Stimulated activated CD4-positive, alpha-beta T cell treated with anti-CD3 and anti-CD28 coated beads, TNF-alpha, amount 100 ng/mL, for 4 hours (primary cell): Measurements from ENCODE around the gene HS3ST6.
"Not testable (repeated sequence)": the region's sequence is repeated elsewhere in the genome, so short reads cannot be mapped to it uniquely, and the experiment has no call there.

ENCODE experiments used
- DNase-seq, 3 experiments: peaks; one replicate each; pipeline ENCODE4 v3.0.0-alpha.2; 2020; ENCODE audit warnings: low read depth in 3 of 3

The HS3ST6 gene

DNA sequence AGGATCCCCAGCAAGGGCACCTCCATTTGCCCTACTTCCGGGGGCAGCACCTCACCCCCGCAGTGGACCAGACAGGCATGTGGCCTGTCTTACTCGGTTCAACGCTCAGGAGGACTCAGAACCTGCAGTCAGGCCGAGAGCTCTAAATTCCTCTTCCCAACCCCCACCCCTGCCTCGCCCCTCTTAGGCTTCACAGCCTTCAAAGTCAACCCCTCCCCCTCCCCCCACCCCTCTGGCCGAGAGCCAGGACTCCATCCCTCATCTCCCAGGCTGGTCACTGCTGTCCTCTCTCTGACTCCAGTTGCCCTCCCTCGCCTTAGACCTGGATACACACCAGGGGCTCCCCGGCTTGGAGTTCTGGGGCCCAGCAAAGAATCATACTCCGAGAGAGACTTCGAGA lies 8.1 kb upstream of the HS3ST6 start:
- DNase-seq, result no peak

DNA sequence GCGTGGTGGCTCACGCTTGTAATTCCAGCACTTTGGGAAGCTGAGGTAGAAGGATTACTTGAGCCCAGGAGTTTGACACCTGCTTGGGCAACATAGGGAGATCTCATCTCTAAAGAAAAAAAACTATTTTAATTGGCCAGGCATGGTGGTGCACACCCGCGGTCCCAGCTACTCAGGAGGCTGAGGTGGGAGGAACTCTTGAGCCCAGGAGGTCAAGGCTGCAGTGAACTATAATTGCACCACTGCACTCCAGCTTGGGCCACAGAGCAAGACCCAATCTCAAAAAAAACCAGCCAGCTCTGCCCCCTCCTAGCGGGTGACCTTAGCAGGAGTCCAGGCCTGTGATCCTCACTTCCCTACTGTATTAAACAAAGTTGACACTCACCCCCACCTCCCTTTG lies 5.9 kb upstream of the HS3ST6 start:
- no peak for DNase-seq

DNA sequence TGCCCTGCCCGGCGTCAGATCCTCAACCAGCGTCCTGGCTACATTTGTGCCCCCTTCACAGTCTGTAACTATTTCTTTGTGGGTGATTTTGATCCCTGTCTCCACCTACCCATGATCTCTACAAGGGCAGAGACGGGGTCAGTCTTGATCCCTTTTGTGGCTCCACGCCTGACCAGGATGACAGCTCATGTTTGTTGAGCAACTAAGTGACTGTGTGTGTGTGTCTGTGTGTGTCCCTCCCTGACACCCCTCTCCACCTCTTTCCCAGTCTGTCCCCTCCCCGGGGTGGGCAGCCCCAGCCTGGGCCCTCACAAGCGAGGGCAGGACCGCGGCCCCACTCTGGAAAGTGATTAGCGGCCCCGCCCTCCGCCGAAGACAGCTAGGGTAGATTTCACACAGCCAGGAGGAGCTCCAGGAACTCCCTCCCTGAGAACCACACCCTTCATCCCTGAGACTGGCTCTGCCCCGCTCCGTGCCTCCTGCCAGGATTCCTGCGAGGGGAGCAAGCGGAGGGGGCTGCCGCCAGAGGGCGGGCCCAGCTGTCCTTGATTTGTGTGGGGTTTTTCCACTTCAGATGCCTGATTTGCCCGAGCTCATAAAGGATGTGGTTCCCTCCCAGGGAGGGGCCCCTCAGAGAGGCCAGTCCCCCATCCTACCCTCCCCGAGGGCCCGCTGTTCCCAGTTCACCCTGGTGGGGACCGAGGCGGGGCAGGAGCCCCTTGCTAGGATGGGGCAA lies 5.3 kb upstream of the HS3ST6 start:
- no peak for DNase-seq

DNA sequence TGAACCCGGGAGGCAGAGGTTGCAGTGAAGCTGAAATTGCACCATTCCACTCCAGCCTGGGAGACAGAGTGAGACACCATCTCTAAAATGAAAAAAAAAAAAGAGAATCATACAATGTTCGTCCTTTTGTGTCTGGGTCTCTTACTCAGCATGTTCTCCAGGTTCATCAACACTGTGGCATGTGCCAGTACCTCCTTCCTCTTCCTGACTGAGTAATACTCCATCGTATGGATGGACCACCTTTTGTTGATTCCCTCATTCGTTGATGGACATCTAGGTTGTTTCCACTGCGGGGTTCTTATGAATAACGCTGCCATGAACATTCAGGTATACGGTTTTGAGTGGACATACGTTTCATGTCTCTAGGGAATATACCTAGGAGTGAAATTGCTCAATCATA lies 4.1 kb upstream of the HS3ST6 start:
- no peak for DNase-seq

DNA sequence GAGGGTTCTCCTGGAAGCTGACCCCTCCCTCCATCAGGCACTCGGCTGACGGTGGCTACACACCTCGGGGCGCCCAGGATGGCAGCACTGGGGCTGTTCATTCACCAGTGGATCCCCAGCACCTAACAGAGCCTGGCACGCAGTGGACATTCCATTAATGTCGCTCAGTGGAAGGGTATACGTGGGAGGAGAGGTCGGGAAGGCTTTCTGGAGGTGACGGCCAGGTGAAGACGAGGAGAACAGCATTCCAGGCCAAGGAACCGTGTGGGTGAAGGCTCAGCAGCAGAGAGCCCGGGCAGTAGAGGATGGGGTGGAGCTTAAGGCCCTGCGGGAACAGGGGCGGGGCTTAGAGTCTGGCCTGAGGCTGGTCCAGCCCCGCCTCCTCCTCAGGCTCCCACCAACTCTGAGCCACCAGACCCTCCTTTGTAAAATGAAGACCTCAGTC lies 2.5 kb upstream of the HS3ST6 start:
- DNase-seq, result no peak

DNA sequence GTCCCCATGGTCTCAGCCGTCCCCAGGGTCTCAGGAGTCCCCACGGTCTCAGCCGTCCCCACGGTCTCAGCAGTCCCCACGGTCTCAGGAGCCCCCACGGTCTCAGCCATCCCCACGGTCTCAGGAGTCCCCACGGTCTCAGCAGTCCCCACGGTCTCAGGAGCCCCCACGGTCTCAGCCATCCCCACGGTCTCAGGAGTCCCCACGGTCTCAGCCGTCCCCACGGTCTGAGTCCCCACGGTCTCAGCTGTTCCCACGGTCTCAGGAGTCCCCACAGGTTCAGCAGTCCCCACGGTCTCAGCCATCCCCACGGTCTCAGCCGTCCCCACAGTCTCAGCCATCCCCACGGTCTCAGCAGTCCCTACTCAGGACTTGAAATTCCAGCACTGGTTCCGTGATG lies 1.9 kb upstream of the HS3ST6 start:
- not testable (repeated sequence) for DNase-seq

DNA sequence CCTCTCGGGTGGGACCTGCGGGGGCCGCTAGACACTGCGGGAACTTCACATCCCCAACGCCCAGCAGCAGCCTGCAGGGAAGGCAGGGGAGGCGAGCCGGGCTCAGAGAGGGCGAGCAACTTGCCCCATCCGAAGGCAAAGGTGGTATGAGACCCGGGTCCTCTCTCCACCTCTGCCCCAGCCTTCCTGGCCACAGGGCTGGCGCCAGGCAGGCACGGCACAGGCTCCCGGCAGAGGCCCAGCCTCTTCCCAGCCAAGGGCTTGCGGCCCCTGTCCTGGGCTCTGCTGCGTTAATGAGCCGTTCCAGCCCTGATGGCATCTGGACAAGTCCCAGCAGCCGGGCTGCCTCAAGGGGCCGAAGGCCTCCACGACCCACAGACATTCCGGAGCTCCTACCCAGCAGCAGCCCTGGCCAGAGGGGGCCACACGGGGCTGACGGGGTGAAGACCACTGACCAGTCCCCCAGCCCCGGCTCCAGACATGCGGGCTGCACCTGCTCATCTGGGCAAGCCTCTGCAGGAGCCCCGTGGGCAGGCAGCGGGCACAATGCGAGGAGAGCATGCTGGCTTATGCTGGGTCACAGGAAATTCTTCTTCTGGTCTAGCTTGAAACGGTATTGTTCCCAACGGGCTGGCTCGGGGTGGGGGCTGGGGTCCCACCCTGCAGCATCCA lies 1.2 kb upstream of the HS3ST6 start:
- DNase-seq, result no peak

DNA sequence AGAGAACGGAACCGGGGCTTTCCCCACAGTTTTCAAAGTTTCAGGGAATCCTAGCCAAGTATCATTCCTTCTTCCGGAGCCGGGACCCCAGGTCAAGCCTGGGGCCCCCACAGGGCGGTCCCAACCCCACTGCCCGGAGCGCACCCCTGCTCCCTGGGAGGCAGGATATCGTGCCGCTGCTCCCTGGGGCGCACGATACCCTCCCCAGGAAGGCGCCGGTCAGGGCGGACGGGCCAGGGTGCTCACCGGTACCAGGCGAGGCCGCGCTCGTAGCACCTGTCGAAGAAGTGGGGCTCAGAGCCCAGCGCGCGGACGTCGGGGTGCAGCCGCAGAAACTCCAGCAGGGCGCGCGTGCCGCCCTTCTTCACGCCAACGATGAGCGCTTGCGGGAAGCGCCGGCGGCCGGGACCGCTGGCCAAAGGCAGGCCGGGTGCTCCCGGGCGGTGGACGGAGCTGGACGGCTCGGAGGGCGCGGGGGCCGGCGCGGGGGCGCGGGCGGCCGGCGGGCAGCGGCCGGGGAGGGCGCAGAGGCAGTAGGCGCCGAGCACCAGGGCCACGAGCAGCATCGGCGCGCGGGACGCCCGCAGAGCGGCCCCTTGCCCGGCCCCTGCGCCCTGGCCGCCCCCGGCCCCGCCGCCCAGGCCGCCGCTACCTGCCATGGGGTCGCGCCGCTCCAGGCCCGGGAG lies 407 bp downstream of the HS3ST6 start:
- no peak for DNase-seq

DNA sequence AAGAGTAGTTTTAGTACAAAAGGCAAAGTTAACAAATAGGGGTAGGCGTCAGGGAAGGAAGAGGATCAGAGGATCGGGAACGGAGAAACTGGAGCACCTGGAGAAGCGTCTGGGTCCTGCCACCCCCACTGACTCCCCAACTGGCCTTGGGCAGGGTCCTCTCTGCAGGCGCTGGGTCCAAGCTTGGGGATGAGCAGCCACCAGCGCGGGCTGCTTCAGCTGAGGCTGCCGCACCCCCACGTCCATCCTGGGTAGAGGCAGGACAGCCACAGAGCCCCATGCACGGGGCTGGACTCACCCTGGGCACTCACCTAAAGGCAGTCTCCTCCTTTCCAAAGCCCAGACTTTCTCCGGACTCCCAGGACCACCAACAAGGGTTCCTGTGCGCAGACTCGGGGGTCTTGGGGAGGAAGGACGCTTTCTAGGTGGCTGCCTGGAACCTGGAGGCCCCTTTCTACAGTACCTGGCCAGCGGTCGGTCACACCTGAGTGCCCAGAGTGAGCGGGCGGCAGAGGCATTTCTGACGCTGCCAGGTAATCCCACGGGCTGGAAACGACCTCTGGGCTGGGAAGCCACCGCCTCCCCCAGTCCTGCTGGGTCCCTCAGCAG lies 1.1 kb downstream of the HS3ST6 start:
- no peak for DNase-seq

DNA sequence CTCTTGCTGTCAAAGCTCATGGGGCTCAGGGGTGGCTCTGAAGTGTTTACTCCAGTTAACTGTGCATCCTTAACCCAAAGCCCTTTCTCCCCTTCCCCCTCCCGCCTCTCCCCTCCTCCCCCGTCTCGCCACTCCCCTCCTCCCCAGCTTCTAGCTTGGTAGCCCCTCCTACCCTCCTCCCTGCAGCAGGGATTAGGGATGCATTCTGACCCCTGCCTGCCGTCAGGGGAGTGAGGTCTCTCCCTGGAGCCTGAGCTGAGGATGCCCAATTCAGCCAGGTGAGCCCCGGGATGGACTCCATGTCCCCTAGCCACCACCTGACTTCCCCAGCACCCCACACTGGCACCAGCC lies 1.6 kb downstream of the HS3ST6 start:
- DNase-seq, result no peak

DNA sequence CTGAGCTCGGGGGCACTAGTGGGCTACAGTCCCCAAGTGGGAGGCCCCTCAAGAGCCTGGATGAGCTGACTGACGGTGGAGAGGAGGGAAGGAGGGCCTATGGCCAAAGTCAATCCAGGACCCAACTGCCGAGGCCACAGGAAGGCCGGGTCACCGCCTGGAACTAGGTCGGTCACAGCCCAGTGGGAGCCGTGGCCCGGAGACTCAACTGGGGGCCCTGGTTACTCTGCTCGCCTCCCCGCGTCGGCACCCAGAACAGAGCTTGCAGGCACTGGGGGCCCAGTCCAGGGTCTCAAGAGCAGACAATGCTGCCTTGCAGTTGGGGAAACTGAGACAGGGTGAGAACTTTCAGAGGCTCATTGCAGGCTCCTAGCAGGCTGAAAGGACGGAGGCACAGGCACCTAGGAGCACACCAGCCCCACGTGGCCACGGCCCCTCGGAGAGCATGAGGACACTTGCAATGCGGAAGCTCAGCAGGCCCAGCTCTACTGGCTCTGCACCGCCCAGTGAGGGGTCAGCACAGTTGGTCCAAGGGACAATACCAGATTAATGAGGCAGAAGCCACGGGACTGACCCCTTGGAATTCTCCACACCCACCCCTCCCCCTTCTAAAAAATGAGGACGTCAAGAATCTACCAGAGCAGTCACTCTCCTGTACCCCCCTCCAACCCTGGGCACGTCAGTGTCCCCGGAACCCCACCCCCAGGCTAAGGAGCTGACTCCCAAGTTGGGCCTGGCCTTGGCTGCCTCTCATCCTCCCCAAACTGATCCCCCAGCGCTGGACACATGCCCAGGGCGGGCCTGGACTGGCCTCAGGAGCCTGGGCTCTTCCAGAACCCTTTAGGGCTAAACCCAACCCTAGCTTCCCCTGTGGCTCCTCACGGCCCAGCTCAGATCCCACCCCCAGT lies 2.2 kb downstream of the HS3ST6 start:
- DNase-seq, result no peak

DNA sequence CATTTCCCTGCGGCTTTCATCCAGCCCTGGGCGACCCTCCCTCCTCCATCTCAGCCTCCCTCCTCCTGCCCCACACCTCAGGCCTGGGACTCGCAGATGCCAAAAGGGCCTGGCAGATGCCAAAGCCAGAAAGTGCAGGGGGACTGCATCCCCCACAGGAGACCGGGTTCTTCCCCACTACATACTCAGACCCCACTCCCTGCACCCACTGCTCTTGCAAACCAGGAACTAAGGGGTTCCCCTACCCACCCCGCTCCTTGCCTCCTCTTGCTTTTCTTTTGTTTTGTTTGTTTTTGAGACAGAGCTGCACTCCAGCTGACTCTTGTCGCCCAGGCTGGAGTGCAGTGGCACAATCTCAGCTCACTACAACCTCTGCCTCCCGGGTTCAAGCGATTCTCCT lies 3.2 kb downstream of the HS3ST6 start:
- DNase-seq, result no peak

DNA sequence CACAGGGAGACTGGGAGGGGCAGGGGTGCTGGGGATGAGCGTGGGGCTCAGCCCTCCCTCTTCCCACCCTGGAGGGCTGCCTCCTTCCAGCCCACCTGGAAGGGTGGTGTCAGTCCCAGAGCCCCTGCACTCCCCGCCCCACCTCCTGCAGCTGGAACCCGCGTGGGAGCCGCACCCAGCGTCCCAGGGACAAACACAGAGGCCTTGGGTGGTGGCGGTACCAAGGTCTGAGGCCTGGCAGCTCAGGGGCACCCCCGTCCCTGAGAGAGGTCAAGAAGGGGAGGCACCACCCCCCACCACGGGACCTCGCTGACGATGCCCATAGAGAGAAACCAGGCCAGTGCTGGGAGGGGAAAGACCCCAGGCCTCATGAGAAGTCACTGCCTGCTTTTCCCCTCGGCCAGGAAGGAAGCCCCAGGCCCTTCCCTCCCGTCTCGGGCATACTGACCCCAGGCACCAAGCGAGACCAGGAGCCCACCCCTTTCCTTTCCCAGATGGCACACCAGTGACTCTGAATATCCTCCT lies 4.1 kb downstream of the HS3ST6 start:
- DNase-seq, result no peak

DNA sequence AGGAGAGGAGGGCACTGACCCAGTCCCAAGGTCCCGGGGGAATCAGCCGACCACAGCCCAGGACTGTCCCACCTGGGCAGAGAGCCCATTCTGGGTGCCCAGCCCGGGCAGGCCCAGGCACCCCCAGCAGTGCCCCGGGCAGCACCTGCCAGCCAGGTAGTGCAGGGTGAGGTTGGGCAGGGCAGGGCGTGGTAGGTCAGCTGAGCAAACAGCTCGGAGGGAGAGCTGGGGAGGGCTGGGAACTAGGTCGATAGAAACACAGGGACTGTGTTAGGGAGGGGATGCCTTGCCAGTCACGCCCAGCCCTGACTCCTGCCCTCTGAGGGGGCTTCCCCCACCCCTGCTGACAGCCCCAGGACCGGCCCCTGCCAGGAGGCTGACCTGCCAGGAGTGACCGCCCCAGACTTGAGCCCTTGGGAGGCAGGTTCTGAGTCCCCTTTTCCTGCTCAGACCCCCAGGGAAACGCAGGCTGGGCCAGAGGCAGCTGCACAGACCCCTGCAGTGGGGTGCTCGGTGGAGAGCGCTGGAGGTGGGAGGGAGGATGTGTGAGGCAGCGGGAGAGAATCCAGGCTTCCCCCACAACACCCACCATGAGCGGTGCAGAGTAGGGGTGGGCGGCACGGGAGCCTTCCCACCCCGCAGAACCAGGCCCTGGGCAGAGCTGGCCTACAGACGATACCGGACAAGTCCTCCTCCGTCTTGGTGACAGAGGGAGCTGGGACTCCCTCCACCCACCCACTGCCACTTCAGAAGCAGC lies 4.7 kb downstream of the HS3ST6 start:
- DNase-seq, result no peak

DNA sequence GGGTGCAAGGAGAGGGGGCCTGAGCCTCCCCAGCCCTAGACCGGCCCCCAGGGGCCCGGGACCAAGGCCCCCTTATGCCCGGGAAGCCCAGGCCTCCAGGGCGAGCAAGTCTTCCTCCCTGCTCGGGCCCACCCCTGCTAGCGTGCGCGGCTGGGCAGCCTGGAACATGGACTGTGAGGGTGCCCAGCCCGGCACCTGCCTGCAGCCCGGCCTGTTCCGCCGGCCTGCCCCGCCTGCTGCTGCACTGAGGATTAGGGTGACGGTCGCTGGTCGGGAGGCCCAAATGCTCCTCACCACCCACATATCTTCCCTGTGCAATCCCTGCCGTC lies 6.0 kb downstream of the HS3ST6 start:
- DNase-seq, result no peak

DNA sequence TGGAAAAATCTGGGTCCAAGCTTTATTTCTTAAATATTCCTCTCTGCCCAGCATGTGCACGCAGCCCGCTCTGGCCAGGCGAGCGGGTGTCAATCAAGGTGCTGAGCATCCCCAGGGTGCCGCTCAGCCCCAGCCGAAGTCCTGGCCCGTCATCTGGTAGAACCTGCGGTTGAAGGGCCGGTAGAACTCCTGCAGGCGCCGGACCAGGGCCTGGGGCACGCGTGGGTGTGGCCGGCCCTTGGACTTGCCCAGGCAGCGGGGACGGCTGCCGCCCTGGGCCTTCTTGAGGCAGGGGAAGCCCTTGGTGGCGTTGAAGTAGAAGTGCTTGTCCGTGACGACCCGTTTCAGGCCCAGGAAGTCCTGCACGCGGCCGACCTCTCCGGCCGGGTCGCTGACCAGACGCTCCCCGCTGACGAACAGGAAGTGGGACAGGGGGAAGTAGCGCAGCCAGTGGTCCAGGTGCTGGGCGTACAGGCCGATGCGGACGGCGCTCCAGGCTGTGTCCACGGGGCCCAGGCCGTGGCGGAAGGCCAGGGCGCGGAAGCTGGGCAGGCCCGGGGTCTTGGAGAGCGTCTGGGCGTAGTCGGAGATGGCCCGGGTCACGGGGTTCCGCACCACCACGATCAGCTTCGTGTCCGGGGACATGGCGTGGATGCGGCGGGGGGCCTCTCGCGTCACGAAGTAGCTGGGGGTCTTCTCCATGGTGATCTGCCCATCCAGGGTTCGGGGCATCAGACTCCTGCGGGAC lies 6.6 kb downstream of the HS3ST6 start:
- no peak for DNase-seq

DNA sequence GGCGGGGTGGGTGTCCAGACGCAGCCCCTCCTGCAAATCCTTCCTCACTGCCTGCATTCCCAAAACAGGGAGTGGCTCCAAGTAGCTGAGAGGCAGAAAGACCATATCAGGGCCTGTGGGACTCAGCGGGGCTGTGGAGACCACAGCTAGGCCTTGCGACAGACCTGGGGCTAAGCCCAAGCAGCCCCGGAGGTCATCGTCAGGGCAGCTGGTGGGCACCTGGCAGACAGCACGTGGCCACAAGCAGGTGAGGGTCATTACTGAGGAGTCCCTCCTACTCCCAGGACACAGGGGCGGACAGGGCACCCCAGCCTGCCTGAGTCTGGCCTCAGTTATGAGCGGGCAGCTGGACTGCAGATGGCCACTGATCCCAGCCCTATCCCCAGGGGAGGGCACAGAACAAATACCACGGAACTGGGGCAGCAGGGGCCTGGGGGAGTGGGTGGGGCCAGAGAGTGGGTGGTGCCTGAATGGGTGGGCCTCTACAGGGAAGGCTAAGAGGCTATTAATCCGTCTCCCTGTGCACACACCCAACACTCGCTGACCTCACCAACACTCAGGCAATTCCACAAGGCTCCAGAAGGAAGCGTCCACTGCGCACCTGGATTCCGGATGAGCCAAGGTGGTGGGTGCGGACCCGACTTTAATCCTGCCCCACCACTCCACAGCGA lies 8.5 kb downstream of the HS3ST6 start:
- DNase-seq, result no peak

DNA sequence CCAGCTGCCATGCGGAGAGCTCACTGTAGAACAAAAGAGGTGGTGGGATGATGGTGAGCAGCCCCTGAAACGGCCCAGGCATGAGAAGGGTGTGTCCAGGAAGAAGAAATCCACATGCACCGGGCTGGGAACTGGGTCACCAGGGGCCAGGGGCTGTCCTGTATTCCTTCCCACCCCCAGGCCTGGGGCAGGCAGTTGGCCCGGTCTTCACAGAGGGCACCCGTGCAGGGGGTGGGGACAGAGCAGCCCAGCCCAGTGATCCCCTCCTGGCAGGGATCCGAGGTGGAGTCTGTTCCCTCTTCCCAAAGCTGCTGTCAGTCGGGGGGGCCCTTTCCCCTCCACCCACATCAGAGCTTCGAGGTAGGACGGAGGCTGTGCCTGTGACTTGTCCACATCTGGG lies 9.2 kb downstream of the HS3ST6 start:
- no peak for DNase-seq

DNA sequence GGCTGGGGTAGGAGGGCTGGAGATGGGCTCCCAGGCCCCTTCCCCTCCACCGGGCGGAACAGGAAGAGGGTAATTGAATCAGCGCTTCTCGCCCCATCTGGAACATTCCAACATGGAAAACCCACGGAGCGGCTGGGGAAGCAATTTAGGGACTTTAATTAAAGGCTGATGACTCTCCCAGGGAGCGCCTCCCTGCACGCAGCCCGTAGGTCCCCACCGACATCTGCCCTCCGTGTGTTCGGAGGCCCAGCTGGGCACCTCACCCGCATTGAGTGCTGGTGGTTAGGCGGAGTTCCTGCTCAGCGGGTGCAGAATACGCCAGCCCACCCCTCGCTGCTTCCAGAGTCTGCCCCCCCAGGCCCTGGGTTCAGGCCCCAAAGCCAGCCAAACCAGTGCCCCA lies 10.0 kb downstream of the HS3ST6 start:
- DNase-seq, result no peak
